ENCODE measurements around the gene NUP98.

NUP98 gene

GRCh38 chr11:3747704-3748103 is 49.6 kb downstream of the NUP98 start:
- POLR2A ChIA-PET: no interaction called here
- Histone ChIP-seq H3K4me1 (ENCODE audit: control extremely low read depth in 1 of 4, control insufficient read depth in 4 of 4, insufficient read depth in 4 of 4, low read length in 3 of 4) (no peaks in the 10 kb centered on the region), H3K4me3 (ENCODE audit: control insufficient read depth in 1 of 7, extremely low read depth in 1 of 7, insufficient read depth in 4 of 7, low read depth in 2 of 7, low read length in 6 of 7) (no peak overlapping the region), H3K27ac (ENCODE audit: insufficient read depth in 1 of 2, low read depth in 1 of 2, low read length in 2 of 2, poor library complexity in 1 of 2, severe bottlenecking in 2 of 2) (no peak overlapping the region), H3K9me3 (ENCODE audit: control extremely low read depth in 1 of 5, control insufficient read depth in 4 of 5, insufficient read depth in 2 of 5, low read depth in 1 of 5, low read length in 4 of 5) (no peaks in the 10 kb centered on the region), H3K27me3 (replicated peaks in 2 of 5; ENCODE audit: control insufficient read depth in 4 of 5, insufficient read depth in 5 of 5, low read length in 4 of 5) (no peaks in the 10 kb centered on the region), H3K36me3 (ENCODE audit: control insufficient read depth in 4 of 4, insufficient read depth in 4 of 4, low read length in 3 of 4) (peaks cover 16 to 77% (median 63%) of the 10 kb centered on the region in 4 experiments)
- WGBS (ENCODE audit: insufficient coverage): no CpG with 5 or more reads among the region's 1 CpG
- DNase-seq: no peak
- CTCF ChIA-PET: interaction anchor here (1.2 to 1.9 kb wide), 2 partner anchors 10 to 23 kb away, joined by 5 read pairs; no protein-coding TSS in a partner anchor

DNA sequence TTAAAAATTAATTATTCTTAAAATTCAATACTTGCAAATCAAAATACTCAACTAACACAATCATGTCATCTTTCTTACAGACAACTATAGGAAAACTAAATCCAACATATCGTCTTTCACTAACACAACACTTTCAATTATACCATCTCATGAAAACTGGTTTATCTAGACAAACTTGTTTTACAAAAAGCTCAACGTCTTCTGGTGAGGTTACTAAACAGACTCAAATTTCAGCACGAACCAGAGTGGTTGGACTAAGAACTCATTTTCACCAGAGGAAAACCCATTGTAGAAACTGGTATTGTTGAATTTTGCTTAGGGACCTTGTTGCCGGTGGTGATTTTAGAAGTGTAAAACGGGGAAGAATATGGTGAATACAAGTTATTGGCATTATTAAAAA is 52.2 kb downstream of the NUP98 start:
- Histone ChIP-seq H3K27ac (ENCODE audit: insufficient read depth in 1 of 2, low read depth in 1 of 2, low read length in 2 of 2, poor library complexity in 1 of 2, severe bottlenecking in 2 of 2) (no peak overlapping the region), H3K4me3 (ENCODE audit: control insufficient read depth in 1 of 7, extremely low read depth in 1 of 7, insufficient read depth in 4 of 7, low read depth in 2 of 7, low read length in 6 of 7) (no peak overlapping the region), H3K9me3 (ENCODE audit: control extremely low read depth in 1 of 5, control insufficient read depth in 4 of 5, insufficient read depth in 2 of 5, low read depth in 1 of 5, low read length in 4 of 5) (no peaks in the 10 kb centered on the region), H3K4me1 (ENCODE audit: control extremely low read depth in 1 of 4, control insufficient read depth in 4 of 4, insufficient read depth in 4 of 4, low read length in 3 of 4) (no peaks in the 10 kb centered on the region), H3K36me3 (ENCODE audit: control insufficient read depth in 4 of 4, insufficient read depth in 4 of 4, low read length in 3 of 4) (peaks cover 16 to 79% (median 61%) of the 10 kb centered on the region in 4 experiments), H3K27me3 (replicated peaks in 2 of 5; ENCODE audit: control insufficient read depth in 4 of 5, insufficient read depth in 5 of 5, low read length in 4 of 5) (no peaks in the 10 kb centered on the region)
- DNase-seq: no peak
- ChIA-PET POLR2A (no interaction called here), CTCF (interaction anchor here (1.4 kb wide), 1 partner anchor 15 kb away, joined by 3 read pairs; no protein-coding TSS in a partner anchor)
- WGBS (ENCODE audit: insufficient coverage): 100% methylated on average over 3 of the region's 5 CpGs

GRCh38 chr11:3738723-3739122 is 58.6 kb downstream of the NUP98 start:
- Histone ChIP-seq H3K27ac (ENCODE audit: insufficient read depth in 1 of 2, low read depth in 1 of 2, low read length in 2 of 2, poor library complexity in 1 of 2, severe bottlenecking in 2 of 2) (no peak overlapping the region), H3K36me3 (ENCODE audit: control insufficient read depth in 4 of 4, insufficient read depth in 4 of 4, low read length in 3 of 4) (peaks cover 21 to 90% (median 54%) of the 10 kb centered on the region in 4 experiments), H3K9me3 (ENCODE audit: control extremely low read depth in 1 of 5, control insufficient read depth in 4 of 5, insufficient read depth in 2 of 5, low read depth in 1 of 5, low read length in 4 of 5) (no peaks in the 10 kb centered on the region), H3K27me3 (replicated peaks in 2 of 5; ENCODE audit: control insufficient read depth in 4 of 5, insufficient read depth in 5 of 5, low read length in 4 of 5) (no peaks in the 10 kb centered on the region), H3K4me3 (ENCODE audit: control insufficient read depth in 1 of 7, extremely low read depth in 1 of 7, insufficient read depth in 4 of 7, low read depth in 2 of 7, low read length in 6 of 7) (no peak overlapping the region), H3K4me1 (ENCODE audit: control extremely low read depth in 1 of 4, control insufficient read depth in 4 of 4, insufficient read depth in 4 of 4, low read length in 3 of 4) (no peaks in the 10 kb centered on the region)
- DNase-seq: no peak
- ChIA-PET CTCF (interaction anchor here (0.6 kb wide), 2 partner anchors 23 kb away, joined by 3 read pairs; no protein-coding TSS in a partner anchor), POLR2A (no interaction called here)
- no CpG with 5 or more reads among the region's 1 CpG for WGBS (ENCODE audit: insufficient coverage)

DNA sequence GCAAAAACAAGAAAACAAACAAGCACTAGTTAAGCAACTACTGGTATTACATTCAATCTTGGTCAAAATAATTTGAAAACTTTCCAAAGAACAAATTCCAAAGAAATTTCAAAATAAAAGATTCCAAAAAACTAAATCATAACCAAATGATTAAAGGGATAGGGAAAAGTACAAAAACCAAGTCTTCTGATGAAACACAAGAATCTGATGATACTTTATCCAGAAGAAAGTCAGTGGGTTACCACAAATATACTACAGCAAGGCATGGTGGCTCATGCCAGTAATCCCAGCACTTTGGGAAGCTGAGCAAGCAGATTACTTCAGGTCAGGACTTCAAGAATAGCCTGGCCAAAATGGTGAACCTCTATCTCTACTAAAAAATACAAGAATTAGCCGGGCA is 59.1 kb downstream of the NUP98 start:
- POLR2A ChIA-PET: no interaction called here
- Histone ChIP-seq H3K4me1 (ENCODE audit: control extremely low read depth in 1 of 4, control insufficient read depth in 4 of 4, insufficient read depth in 4 of 4, low read length in 3 of 4) (no peaks in the 10 kb centered on the region), H3K27ac (ENCODE audit: insufficient read depth in 1 of 2, low read depth in 1 of 2, low read length in 2 of 2, poor library complexity in 1 of 2, severe bottlenecking in 2 of 2) (no peak overlapping the region), H3K27me3 (replicated peaks in 2 of 5; ENCODE audit: control insufficient read depth in 4 of 5, insufficient read depth in 5 of 5, low read length in 4 of 5) (no peaks in the 10 kb centered on the region), H3K9me3 (ENCODE audit: control extremely low read depth in 1 of 5, control insufficient read depth in 4 of 5, insufficient read depth in 2 of 5, low read depth in 1 of 5, low read length in 4 of 5) (no peaks in the 10 kb centered on the region), H3K36me3 (ENCODE audit: control insufficient read depth in 4 of 4, insufficient read depth in 4 of 4, low read length in 3 of 4) (peaks cover 21 to 90% (median 54%) of the 10 kb centered on the region in 4 experiments), H3K4me3 (ENCODE audit: control insufficient read depth in 1 of 7, extremely low read depth in 1 of 7, insufficient read depth in 4 of 7, low read depth in 2 of 7, low read length in 6 of 7) (no peak overlapping the region)
- CTCF ChIA-PET: no interaction called here
- 100% methylated on average over 1 of the region's 1 CpG for WGBS (ENCODE audit: insufficient coverage)
- DNase-seq: no peak

- POLR2A ChIA-PET: no interaction called here
- H3K36me3 ChIP-seq (ENCODE audit: control insufficient read depth in 4 of 4, insufficient read depth in 4 of 4, low read length in 3 of 4): peaks cover 19 to 91% (median 53%) of the 10 kb centered on the region in 4 experiments
- 92% methylated on average over 5 of the region's 11 CpGs for WGBS (ENCODE audit: insufficient coverage)
These were observed 59.9 kb downstream of the NUP98 start for GRCh38 chr11:3737386-3737933.

GRCh38 chr11:3736816-3737215 is 60.5 kb downstream of the NUP98 start:
- POLR2A ChIA-PET: no interaction called here
- Histone ChIP-seq H3K4me3 (ENCODE audit: control insufficient read depth in 1 of 7, extremely low read depth in 1 of 7, insufficient read depth in 4 of 7, low read depth in 2 of 7, low read length in 6 of 7) (no peak overlapping the region), H3K9me3 (ENCODE audit: control extremely low read depth in 1 of 5, control insufficient read depth in 4 of 5, insufficient read depth in 2 of 5, low read depth in 1 of 5, low read length in 4 of 5) (no peaks in the 10 kb centered on the region), H3K4me1 (ENCODE audit: control extremely low read depth in 1 of 4, control insufficient read depth in 4 of 4, insufficient read depth in 4 of 4, low read length in 3 of 4) (no peaks in the 10 kb centered on the region), H3K27ac (ENCODE audit: insufficient read depth in 1 of 2, low read depth in 1 of 2, low read length in 2 of 2, poor library complexity in 1 of 2, severe bottlenecking in 2 of 2) (no peak overlapping the region), H3K27me3 (replicated peaks in 2 of 5; ENCODE audit: control insufficient read depth in 4 of 5, insufficient read depth in 5 of 5, low read length in 4 of 5) (no peaks in the 10 kb centered on the region), H3K36me3 (ENCODE audit: control insufficient read depth in 4 of 4, insufficient read depth in 4 of 4, low read length in 3 of 4) (peaks cover 23 to 91% (median 52%) of the 10 kb centered on the region in 4 experiments)
- DNase-seq: no peak
- CTCF ChIA-PET: interaction anchor here (1.4 kb wide), 1 partner anchor 7 kb away, joined by 3 read pairs; no protein-coding TSS in a partner anchor

More at GRCh38 chr11:3737386-3737933, 59.9 kb downstream of the NUP98 start:
- no peaks in the 10 kb centered on the region for H3K27me3 ChIP-seq (replicated peaks in 2 of 5; ENCODE audit: control insufficient read depth in 4 of 5, insufficient read depth in 5 of 5, low read length in 4 of 5)
- DNase-seq: no peak
- H3K4me1 ChIP-seq (ENCODE audit: control extremely low read depth in 1 of 4, control insufficient read depth in 4 of 4, insufficient read depth in 4 of 4, low read length in 3 of 4): no peaks in the 10 kb centered on the region
- no peak overlapping the region for H3K4me3 ChIP-seq (ENCODE audit: control insufficient read depth in 1 of 7, extremely low read depth in 1 of 7, insufficient read depth in 4 of 7, low read depth in 2 of 7, low read length in 6 of 7)
- CTCF ChIA-PET: interaction anchor here (0.7 kb wide), 1 partner anchor 37 kb away, joined by 4 read pairs; no protein-coding TSS in a partner anchor
- H3K27ac ChIP-seq (ENCODE audit: insufficient read depth in 1 of 2, low read depth in 1 of 2, low read length in 2 of 2, poor library complexity in 1 of 2, severe bottlenecking in 2 of 2): no peak overlapping the region
- H3K9me3 ChIP-seq (ENCODE audit: control extremely low read depth in 1 of 5, control insufficient read depth in 4 of 5, insufficient read depth in 2 of 5, low read depth in 1 of 5, low read length in 4 of 5): no peaks in the 10 kb centered on the region

- ChIA-PET CTCF (interaction anchor here (0.7 to 1.4 kb wide), 3 partner anchors 8 to 11 kb away, joined by 3 to 4 read pairs (median 3); no protein-coding TSS in a partner anchor), POLR2A (interaction anchor here (0.7 kb wide), 1 partner anchor 322 kb away, joined by 4 read pairs; no protein-coding TSS in a partner anchor)
- Histone ChIP-seq H3K27ac (ENCODE audit: insufficient read depth in 1 of 2, low read depth in 1 of 2, low read length in 2 of 2, poor library complexity in 1 of 2, severe bottlenecking in 2 of 2) (no peak overlapping the region), H3K27me3 (replicated peaks in 2 of 5; ENCODE audit: control insufficient read depth in 4 of 5, insufficient read depth in 5 of 5, low read length in 4 of 5) (no peaks in the 10 kb centered on the region), H3K4me1 (ENCODE audit: control extremely low read depth in 1 of 4, control insufficient read depth in 4 of 4, insufficient read depth in 4 of 4, low read length in 3 of 4) (no peaks in the 10 kb centered on the region), H3K36me3 (ENCODE audit: control insufficient read depth in 4 of 4, insufficient read depth in 4 of 4, low read length in 3 of 4) (peaks cover 27 to 90% (median 55%) of the 10 kb centered on the region in 4 experiments), H3K4me3 (ENCODE audit: control insufficient read depth in 1 of 7, extremely low read depth in 1 of 7, insufficient read depth in 4 of 7, low read depth in 2 of 7, low read length in 6 of 7) (no peak overlapping the region), H3K9me3 (ENCODE audit: control extremely low read depth in 1 of 5, control insufficient read depth in 4 of 5, insufficient read depth in 2 of 5, low read depth in 1 of 5, low read length in 4 of 5) (no peaks in the 10 kb centered on the region)
- WGBS (ENCODE audit: insufficient coverage): no CpG with 5 or more reads among the region's 4 CpGs
- DNase-seq: peak; percentile 3 to 39 (median 25)
These were observed 61.5 kb downstream of the NUP98 start for GRCh38 chr11:3735827-3736226.
